NCI-H2107 treated with DMSO at 0.1 percent for 48 hours (cell line): Measurements from ENCODE around the gene KCNJ12.
"Not testable (repeated sequence)": the region's sequence is repeated elsewhere in the genome, so short reads cannot be mapped to it uniquely, and the experiment has no call there.

Experiments
- DNase-seq: peaks from one replicate; lab custom pipeline; 2025; ENCODE audit not compliant: unreplicated experiment; lab: John Stamatoyannopoulos, UW

The KCNJ12 gene

GRCh38 chr17:21349358-21350050 is 26.7 kb upstream of the KCNJ12 start:
- DNase-seq = not testable (repeated sequence)

- not testable (repeated sequence) for DNase-seq
Observed at GRCh38 chr17:21350495-21350894, 25.7 kb upstream of the KCNJ12 start.

DNA sequence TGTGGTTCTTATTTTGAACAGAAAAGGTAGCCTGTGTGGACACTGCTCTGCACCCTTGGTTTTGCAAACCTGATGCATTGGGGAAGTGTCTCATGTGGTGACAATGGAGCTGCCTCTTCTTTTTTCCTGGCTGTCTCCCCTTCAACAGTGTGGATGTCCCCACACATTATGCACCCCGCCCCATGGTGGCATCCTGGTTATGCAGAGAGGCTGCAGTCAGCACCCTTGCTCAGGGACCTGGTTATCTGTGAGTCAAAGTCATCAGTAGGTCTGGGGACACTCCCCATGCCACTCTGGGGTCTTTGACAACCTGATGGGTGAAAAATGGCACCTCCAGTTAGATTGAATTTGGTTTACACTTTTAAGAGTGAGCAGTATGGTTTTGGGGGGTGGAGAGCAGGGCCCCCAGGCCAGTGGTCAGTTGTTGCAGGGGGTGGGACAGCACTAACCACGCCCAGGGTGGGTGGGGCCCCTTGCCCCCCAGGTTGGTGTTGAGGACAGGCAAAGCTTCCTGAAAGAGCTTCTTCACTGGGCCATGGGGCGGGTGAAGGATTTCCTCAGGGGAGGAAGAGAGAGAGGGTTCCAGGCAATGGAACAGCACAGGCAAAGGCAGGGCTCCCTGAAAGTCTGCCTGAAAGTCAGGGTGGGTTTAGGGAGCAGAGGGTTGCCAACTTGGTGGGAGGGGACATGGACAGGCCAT is 24.6 kb upstream of the KCNJ12 start:
- DNase-seq = no peak

DNA sequence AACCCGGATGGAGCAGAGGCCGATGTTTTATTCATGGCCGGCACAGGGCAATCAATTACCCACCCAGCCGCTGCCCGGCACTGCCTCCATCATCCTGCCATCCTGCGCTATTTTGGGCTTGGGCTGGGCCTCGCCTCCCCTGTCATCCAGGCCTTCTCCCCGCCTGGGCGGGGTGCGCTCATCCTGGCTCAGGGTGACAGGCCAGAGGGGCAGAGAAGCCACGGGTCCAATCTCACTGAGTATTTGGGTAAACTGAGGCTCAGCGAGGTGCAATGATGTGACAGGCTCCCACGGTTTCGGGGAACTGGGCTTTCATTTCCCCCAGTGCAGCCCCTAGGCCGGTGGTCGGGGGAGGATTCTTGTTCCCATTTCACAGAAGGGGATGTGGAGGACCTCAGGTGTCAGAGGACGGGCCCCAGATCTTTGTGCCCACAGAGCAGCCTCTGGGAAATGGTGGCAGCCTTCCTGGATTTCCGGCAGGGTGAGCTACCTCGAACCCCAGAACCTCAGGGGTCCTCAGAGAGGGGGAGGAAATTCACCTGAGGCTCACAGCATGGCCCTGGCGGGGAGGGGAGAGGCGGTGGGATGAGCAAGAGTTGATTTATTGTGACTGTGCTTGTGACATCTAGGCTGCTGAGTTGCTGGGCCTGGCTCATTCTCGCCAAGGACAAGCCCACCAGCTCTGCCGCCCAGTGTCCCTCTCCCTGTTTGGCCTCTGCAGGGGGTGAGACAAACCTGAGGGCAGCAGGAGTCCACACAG is 23.8 kb upstream of the KCNJ12 start:
- DNase-seq = no peak

DNA sequence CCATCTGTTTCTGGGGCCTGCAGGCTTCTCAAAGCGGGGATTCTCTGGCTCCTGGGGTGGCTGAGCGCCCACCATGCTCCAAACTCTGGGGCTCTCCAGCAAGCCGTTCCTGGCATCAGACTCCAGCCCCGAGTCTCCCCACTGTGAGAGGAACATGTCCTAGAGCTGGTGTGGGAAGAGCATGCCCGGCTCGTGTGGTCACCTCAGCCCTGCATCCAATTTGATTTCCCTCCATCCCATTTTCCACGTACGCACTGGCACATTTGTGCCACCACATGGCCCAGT is 23.2 kb upstream of the KCNJ12 start:
- no peak for DNase-seq

DNA sequence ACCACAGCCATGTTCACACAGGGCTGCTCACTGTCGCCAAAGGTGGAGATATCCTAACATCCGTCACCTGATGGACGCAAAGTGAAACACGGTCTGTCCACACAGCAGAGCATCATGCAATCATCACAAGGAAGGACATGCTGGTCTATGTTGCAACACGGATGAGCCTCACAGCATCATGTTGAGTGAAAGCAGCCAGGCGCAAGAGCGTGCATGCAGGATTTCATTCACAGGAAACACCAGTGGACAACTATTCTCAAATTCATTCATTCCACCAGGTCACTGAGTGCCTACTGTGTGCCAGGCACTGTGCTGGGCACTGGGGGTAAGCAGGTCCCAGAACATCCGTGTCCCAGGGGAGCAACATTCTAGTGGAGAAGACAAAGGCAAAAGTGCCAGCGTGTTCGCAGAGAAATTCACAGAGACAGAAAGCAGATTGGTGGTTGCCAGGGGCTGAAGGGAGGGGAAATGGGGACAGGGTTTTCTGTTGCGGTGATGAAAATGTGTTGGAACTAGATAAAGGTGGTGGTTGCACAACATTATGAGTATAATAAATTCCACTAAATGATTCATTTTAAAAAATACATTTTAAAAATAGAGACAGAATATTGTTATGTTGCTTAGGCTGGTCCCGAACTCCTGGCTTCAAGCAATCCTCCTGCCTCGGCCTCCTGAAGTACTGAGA is 22.7 kb upstream of the KCNJ12 start:
- DNase-seq = no peak

GRCh38 chr17:21354796-21355385 is 21.3 kb upstream of the KCNJ12 start:
- DNase-seq = no peak

DNA sequence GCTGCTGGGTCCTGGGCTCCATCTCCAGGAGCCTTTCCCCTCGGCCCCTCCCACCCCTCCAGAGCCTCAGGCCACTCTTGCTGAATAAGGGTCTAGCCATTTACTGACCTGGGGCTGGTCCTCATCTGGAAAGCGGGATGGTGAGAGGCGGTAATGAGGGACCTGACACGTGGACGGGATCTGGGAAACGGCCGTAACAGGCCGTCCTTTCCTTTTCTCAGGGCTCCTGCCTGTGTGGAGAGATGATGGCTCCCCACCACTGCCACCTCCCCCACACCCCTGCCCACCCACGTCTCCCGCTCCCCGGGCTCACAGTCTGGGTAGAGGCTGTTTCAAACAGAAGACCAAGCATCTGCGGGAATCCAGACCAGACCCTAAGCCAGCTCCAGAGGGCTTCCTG is 20.6 kb upstream of the KCNJ12 start:
- DNase-seq = no peak

GRCh38 chr17:21356537-21357127 is 19.5 kb upstream of the KCNJ12 start:
- DNase-seq = no peak

GRCh38 chr17:21357281-21357680 is 18.9 kb upstream of the KCNJ12 start:
- no peak for DNase-seq

GRCh38 chr17:21357696-21358656 is 18.2 kb upstream of the KCNJ12 start:
- DNase-seq = no peak

DNA sequence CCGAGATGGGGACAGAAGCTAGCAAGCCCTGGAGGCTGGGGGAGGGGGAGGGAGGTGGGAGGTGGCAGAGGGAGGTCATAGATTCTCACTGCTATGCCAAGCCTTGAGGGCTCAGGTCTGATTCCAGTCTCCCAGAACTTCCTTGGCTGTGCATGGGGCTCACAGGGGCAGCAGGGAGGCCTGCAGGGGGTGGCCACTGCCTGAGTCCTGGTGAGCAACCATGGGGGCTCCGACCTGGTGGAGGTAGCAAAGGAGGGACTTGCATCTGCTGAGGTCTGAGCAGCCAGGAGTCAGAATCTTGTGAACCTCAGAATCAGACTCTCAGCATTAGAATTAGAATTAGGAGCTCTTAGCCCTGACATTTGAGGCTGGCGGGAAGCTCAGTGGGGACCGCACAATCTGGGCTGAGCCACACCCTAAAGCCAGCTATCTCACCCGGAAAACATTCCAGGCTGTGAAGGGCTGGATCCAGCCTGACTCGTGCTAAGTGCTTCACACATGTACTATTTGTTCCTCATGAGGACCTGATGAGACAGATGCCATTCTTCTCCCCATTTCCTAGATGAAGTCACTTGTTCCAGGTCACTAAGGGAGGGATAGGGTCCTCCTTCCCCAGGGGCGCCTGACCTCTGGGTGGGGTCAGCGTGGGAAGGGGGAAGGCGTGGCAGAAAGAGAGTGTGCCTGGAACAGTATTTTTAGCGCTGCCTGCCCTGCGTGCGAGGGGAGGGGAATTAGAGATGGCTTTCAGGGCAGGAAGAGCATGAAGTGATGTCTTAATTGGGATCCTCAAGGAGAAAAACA is 17.3 kb upstream of the KCNJ12 start:
- DNase-seq = no peak

DNA sequence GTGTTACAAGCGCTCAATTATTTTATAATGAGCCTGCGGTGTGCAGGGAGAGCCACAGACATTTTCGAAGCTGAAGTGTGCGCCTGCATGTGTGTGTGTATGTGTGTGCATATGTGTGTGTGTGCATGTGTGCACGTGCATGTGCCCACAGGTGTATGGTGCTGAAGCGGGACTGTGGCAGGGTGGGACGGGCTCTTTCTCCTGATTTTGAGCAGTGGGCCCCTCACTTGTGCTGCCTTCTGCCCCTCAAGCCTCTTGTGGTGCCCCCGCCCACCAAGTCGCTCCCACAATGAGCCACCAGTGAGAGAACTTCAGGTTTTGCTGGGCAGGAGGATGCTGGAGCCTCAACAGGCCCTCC is 16.7 kb upstream of the KCNJ12 start:
- DNase-seq = no peak

- no peak for DNase-seq
Observed at GRCh38 chr17:21360048-21360447, 16.1 kb upstream of the KCNJ12 start.

DNA sequence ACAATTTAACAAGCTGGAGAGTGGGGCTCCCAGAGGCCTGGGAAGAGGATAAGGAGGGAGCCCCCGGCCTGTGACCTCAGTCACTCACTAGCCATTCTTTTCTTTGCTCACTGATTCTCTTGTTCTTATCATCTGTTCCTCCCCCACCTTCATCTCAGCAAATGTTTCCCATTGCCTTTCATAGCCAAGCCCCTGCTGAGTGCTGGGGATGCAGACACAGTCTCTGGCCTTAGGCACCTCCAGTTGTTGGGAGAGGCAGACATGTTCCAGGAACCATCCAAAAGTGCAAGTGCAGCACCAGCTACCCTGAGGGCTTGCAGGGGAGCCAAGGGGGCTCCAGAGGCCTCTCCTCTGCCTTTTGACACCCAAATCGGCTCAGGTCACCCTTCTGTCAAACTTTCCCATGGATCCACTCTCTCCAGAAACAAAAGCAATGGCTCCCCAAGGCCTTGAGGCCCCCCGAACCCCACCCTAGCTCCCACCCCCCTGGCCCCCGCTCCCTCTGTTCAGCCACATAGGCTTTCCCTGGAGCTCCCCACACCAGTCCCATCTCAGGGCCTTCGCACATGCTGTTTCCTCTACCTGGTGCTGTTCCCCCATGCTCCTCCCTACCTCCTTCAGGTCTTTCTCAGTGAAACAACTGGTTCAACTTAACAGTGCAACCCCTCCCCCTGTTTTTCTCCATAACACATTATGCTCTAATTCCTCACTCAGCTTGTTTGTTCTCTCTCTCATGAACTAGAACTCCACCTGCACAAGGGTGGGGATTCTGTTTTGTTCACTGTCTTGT is 14.9 kb upstream of the KCNJ12 start:
- no peak for DNase-seq

DNA sequence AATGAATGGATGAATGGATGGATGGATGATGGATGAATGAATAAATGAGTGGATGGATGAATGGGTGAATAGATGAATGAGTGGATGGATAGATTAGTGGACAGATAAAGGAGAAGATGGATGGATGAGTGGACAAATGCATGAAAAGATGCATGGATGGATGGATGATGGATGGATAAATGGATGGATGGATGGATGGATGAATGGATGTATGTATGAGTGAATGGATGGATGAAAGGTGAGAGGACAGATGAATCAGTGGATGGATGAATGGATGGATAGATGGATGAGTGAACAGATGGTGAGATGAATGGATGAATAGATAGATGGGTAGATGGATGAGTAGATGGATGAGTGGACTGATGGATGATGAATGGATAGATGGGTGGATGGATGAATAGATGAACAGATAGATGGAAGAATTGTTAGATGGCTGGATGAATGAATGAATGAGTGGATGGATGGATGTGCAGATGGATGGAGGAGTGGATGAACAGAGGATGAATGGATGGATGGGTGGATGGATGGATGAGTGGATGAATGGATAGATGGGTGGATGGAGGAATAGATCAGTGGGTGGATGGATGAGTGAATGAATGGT is 13.7 kb upstream of the KCNJ12 start:
- no peak for DNase-seq

DNA sequence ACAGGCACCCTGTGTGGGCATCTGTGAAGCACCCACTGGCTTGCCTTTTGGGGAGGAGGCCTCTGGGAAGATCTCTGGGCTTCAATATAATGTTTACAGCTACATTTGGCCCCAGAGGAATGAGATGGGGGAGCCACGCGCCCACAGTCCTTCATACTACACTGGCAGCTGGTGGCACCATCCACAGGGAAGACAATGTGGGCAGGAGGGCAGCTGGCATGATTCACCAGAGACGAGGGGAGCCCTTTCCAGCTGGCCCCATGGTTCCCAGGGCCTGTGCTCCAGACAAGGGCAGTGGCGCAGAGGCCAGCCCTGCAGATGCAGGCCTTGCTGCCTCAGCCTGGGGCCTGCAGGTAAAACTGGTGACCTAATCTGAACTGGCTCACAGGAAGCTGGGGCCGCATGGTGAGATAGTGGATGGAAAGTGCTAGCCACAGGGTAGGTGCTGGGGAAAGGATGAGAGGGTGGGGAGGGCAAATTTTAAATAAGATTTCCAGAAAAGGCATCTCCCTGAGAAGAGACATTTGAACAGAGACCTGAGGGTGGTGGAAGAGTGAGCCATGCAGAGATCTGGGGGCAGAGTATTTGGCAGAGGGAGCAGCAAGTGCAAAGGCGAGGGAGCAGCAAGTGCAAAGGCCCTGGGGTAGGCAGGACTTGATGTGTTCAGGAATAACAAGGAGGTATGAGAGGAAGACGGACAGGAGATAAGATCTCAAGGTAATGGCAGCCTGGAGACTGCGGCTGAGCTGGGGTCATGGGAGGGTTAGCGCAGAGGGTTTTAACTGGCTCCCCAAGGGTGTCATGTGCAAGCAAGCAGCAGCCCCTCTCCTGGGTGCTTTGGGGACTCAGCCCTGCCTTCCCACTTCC is 12.1 kb upstream of the KCNJ12 start:
- DNase-seq = no peak
